OCI-LY1 (cell line): ENCODE data around the gene CRAMP1.
A peak's percentile ranks its signal among the peaks of the same experiment; 100 is the strongest.

Experiments
- H2AFZ ChIP-seq: fragments of 200-600 bp; sonication (generic), shearing (Covaris generic); 2 replicates; pipeline ENCODE4 v1.6.0; 2014; ENCODE audit warnings: antibody characterized with exemption, mild to moderate bottlenecking, low read length
- H3F3A ChIP-seq: fragments of 200-600 bp; sonication (generic), shearing (Covaris generic); 2 replicates; pipeline ENCODE4 v1.6.0; 2014; ENCODE audit warnings: mild to moderate bottlenecking, antibody characterized with exemption, low read length, moderate library complexity; ENCODE audit not compliant: insufficient read depth
- H3K27ac ChIP-seq: fragments of 200-600 bp; sonication (generic); 2 replicates; pipeline ENCODE4 v1.5.1; 2014; ENCODE audit warnings: low read length, mixed run types, mild to moderate bottlenecking, low read depth; ENCODE audit not compliant: poor library complexity, severe bottlenecking
- H3K27me3 ChIP-seq: fragments of 200-600 bp; sonication (generic); 2 replicates; pipeline ENCODE4 v1.6.0; 2014; ENCODE audit warnings: antibody characterized with exemption, mild to moderate bottlenecking, low read length, moderate library complexity; ENCODE audit not compliant: insufficient read depth
- H3K36me3 ChIP-seq: fragments of 200-600 bp; sonication (generic); 2 replicates; pipeline ENCODE4 v1.6.1; 2014; ENCODE audit warnings: mild to moderate bottlenecking, antibody characterized with exemption, low read length, moderate library complexity, mixed read lengths; ENCODE audit not compliant: insufficient read depth
- H3K4me1 ChIP-seq: fragments of 200-600 bp; sonication (generic); 2 replicates; pipeline ENCODE4 v1.5.1; 2014; ENCODE audit warnings: mild to moderate bottlenecking, low read length, moderate library complexity; ENCODE audit not compliant: insufficient read depth, severe bottlenecking
- H3K4me2 ChIP-seq: fragments of 200-600 bp; sonication (generic), shearing (Covaris generic); 2 replicates; pipeline ENCODE4 v1.6.1; 2014; ENCODE audit warnings: low read length
- H3K4me3 ChIP-seq: fragments of 200-600 bp; sonication (generic); 2 replicates; pipeline ENCODE4 v1.5.1; 2014; ENCODE audit warnings: low read length, low read depth, mild to moderate bottlenecking, mixed read lengths; ENCODE audit not compliant: poor library complexity, severe bottlenecking
- H3K79me2 ChIP-seq: fragments of 200-600 bp; shearing (Covaris generic); 2 replicates; pipeline ENCODE4 v1.6.1; 2016; ENCODE audit warnings: mixed run types, low read length, mixed read lengths; ENCODE audit not compliant: insufficient read depth
- H3K9ac ChIP-seq: fragments of 200-600 bp; sonication (generic), shearing (Covaris generic); 2 replicates; pipeline ENCODE4 v1.6.1; 2014; ENCODE audit warnings: mild to moderate bottlenecking, low read length, mixed read lengths
- H3K9me2 ChIP-seq: fragments of 200-600 bp; sonication (generic), shearing (Covaris generic); 2 replicates; pipeline ENCODE4 v1.6.1; 2014; ENCODE audit warnings: low read depth, mild to moderate bottlenecking, low read length, mixed read lengths
- H3K9me3 ChIP-seq: fragments of 200-600 bp; shearing (Covaris generic); 2 replicates; pipeline ENCODE4 v1.6.1; 2014; ENCODE audit warnings: low read length, mixed read lengths
- H4K20me1 ChIP-seq: fragments of 200-600 bp; sonication (generic), shearing (Covaris generic); 2 replicates; pipeline ENCODE4 v1.6.0; 2016; ENCODE audit warnings: mild to moderate bottlenecking, low read length; ENCODE audit not compliant: insufficient read depth
- EZH2 ChIP-seq: fragments of 200-600 bp; sonication (generic), shearing (Covaris generic); IDR thresholded peaks from 2 replicates; pipeline ENCODE4 v1.8.0; 2017; ENCODE audit warnings: borderline replicate concordance, mixed run types, mild to moderate bottlenecking, antibody characterized with exemption, low read length, moderate library complexity, mixed read lengths
- TF ChIP-seq, protein P1 (sequence below): fragments of 200-600 bp; sonication (generic), shearing (Covaris generic); IDR thresholded peaks from 2 replicates; pipeline ENCODE4 v1.5.1; 2017; ENCODE audit warnings: mild to moderate bottlenecking, antibody characterized with exemption, low read length, moderate library complexity, mixed read lengths

CRAMP1 gene

DNA sequence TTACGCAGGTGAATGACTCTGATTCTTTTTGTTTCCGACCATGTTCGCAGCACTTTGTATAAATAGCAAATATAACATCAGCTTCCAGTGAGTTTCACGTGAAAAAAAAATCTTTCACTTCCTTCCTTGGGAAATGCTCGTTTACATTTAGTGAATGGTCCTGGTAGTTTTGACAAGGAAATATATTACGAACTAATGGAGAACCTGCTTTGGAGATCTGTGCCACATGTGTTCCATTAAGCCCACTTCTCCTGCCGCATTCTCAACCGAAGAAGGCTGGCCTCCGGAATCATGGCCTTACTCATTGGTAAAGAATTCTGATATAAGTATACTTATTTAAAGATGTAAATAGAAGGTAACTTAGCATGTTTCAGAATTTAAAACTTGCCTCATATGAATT, 3.6 kb downstream of the CRAMP1 start:
- no peak overlapping the region for H2AFZ ChIP-seq
- no peaks in the 10 kb centered on the region for H3K9me3 ChIP-seq
- no peaks in the 10 kb centered on the region for H3F3A ChIP-seq
- H3K27ac ChIP-seq, result peak overlapping the region; percentile 51
- peak overlapping the region; percentile 69 for H3K4me3 ChIP-seq
- H3K9me2 ChIP-seq, result no peaks in the 10 kb centered on the region
- H3K79me2 ChIP-seq, result peaks cover 46% of the 10 kb centered on the region
- H3K4me1 ChIP-seq, result peaks cover 37% of the 10 kb centered on the region
- peak overlapping the region; percentile 80 for H3K4me2 ChIP-seq
- no peaks in the 10 kb centered on the region for H3K27me3 ChIP-seq
- peaks cover 47% of the 10 kb centered on the region for H3K36me3 ChIP-seq
- TF ChIP-seq, protein P1, sequence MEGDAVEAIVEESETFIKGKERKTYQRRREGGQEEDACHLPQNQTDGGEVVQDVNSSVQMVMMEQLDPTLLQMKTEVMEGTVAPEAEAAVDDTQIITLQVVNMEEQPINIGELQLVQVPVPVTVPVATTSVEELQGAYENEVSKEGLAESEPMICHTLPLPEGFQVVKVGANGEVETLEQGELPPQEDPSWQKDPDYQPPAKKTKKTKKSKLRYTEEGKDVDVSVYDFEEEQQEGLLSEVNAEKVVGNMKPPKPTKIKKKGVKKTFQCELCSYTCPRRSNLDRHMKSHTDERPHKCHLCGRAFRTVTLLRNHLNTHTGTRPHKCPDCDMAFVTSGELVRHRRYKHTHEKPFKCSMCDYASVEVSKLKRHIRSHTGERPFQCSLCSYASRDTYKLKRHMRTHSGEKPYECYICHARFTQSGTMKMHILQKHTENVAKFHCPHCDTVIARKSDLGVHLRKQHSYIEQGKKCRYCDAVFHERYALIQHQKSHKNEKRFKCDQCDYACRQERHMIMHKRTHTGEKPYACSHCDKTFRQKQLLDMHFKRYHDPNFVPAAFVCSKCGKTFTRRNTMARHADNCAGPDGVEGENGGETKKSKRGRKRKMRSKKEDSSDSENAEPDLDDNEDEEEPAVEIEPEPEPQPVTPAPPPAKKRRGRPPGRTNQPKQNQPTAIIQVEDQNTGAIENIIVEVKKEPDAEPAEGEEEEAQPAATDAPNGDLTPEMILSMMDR, result no peak
- no peak for TF ChIP-seq EZH2
- peak overlapping the region; percentile 83 for H3K9ac ChIP-seq
- H4K20me1 ChIP-seq, result no peaks in the 10 kb centered on the region

DNA sequence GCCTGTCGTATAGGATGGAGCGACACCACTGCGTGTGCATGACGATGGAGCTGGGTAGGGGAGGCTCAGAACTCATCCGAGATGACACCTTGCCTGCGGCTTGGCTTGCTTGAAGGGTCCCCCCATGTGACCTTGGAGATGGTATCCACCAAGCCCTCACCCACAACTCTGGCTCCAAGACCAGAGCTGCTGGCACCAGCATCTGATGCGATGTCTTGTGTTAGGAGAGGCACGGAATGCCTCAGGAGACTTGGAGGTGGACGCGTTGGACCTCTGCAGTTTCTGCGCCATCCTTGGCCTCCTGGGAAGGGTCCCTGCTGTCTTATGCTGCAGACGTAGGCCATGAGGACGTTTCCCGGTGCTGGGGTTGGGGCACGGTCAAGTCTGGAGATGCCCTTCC, 7.8 kb downstream of the CRAMP1 start:
- Histone ChIP-seq H3K9ac (no peak overlapping the region), H3K9me2 (no peaks in the 10 kb centered on the region), H3K9me3 (no peaks in the 10 kb centered on the region), H2AFZ (no peak overlapping the region), H3F3A (no peaks in the 10 kb centered on the region), H3K27me3 (no peaks in the 10 kb centered on the region), H3K4me1 (peaks cover 37% of the 10 kb centered on the region), H3K27ac (no peak overlapping the region), H3K4me2 (no peak overlapping the region; the same call in 1 of the 2 replicates), H3K79me2 (peaks cover 47% of the 10 kb centered on the region), H4K20me1 (no peaks in the 10 kb centered on the region), H3K36me3 (peaks cover 66% of the 10 kb centered on the region), H3K4me3 (no peak overlapping the region)
- TF ChIP-seq, protein P1, result no peak
- TF ChIP-seq EZH2, result no peak

GRCh38 chr16:1620391-1620790, 8.2 kb downstream of the CRAMP1 start:
- H3K36me3 ChIP-seq, result peaks cover 62% of the 10 kb centered on the region
- H3K4me2 ChIP-seq, result peak overlapping the region; percentile 47; the same call in 1 of the 2 replicates
- no peaks in the 10 kb centered on the region for H3K27me3 ChIP-seq
- H2AFZ ChIP-seq, result no peak overlapping the region
- no peak overlapping the region for H3K4me3 ChIP-seq
- no peaks in the 10 kb centered on the region for H3F3A ChIP-seq
- no peak for TF ChIP-seq EZH2
- TF ChIP-seq, protein P1, result no peak
- peaks cover 33% of the 10 kb centered on the region for H3K4me1 ChIP-seq
- H3K27ac ChIP-seq, result peak overlapping the region; percentile 82
- peaks cover 43% of the 10 kb centered on the region for H3K79me2 ChIP-seq
- no peaks in the 10 kb centered on the region for H3K9me2 ChIP-seq
- no peaks in the 10 kb centered on the region for H3K9me3 ChIP-seq
- H4K20me1 ChIP-seq, result no peaks in the 10 kb centered on the region
- H3K9ac ChIP-seq, result no peak overlapping the region
